Germinal center (tissue), 1 donor: ENCODE results near the gene BPIFB4.
"Not testable (repeated sequence)": the region's sequence is repeated elsewhere in the genome, so short reads cannot be mapped to it uniquely, and the experiment has no call there.

Experiments used
- DNase-seq: peaks from one replicate; pipeline ENCODE4 v3.0.0; 2012; ENCODE audit warnings: mixed read lengths, low spot score

Gene BPIFB4

GRCh38 chr20:33091147-33091546 is 11.7 kb downstream of the BPIFB4 start:
- no peak for DNase-seq

GRCh38 chr20:33091693-33092092 is 12.2 kb downstream of the BPIFB4 start:
- no peak for DNase-seq

GRCh38 chr20:33092361-33092760 is 12.9 kb downstream of the BPIFB4 start:
- DNase-seq, result no peak

GRCh38 chr20:33093074-33093473 is 13.6 kb downstream of the BPIFB4 start:
- DNase-seq, result no peak

GRCh38 chr20:33093582-33093981 is 14.1 kb downstream of the BPIFB4 start:
- no peak for DNase-seq

- DNase-seq, result no peak
Measured at GRCh38 chr20:33095249-33095648, 15.8 kb downstream of the BPIFB4 start.

- peak; percentile 42 for DNase-seq
Measured at GRCh38 chr20:33095902-33096584, 16.6 kb downstream of the BPIFB4 start.

- DNase-seq, result no peak
Measured at GRCh38 chr20:33097001-33097400, 17.6 kb downstream of the BPIFB4 start.

- no peak for DNase-seq
Measured at GRCh38 chr20:33099843-33100538, 20.5 kb downstream of the BPIFB4 start.

- DNase-seq, result no peak
Measured at GRCh38 chr20:33103556-33103955, 24.1 kb downstream of the BPIFB4 start.

GRCh38 chr20:33104336-33104735 is 24.9 kb downstream of the BPIFB4 start:
- no peak for DNase-seq

- no peak for DNase-seq
Measured at GRCh38 chr20:33105316-33105924, 26.0 kb downstream of the BPIFB4 start.

GRCh38 chr20:33106058-33106620 is 26.7 kb downstream of the BPIFB4 start:
- not testable (repeated sequence) for DNase-seq

GRCh38 chr20:33108661-33109060 is 29.2 kb downstream of the BPIFB4 start:
- DNase-seq, result no peak

- DNase-seq, result no peak
Measured at GRCh38 chr20:33110147-33110825, 30.8 kb downstream of the BPIFB4 start.

- no peak for DNase-seq
Measured at GRCh38 chr20:33111306-33111705, 31.9 kb downstream of the BPIFB4 start.

- no peak for DNase-seq
Measured at GRCh38 chr20:33112547-33113386, 33.3 kb downstream of the BPIFB4 start.

- no peak for DNase-seq
Measured at GRCh38 chr20:33113387-33113908, 34.0 kb downstream of the BPIFB4 start.

GRCh38 chr20:33115501-33115900 is 36.1 kb downstream of the BPIFB4 start:
- not testable (repeated sequence) for DNase-seq

- DNase-seq, result no peak
Measured at GRCh38 chr20:33119725-33120720, 40.6 kb downstream of the BPIFB4 start.
